GM18526 (cell line): ENCODE measurements around the gene UNC5CL.

Source experiments
- POLR2A ChIP-seq: IDR thresholded peaks from 3 replicates; pipeline ENCODE4 v1.6.1; 2011; ENCODE audit not compliant: insufficient read length; ENCODE audit errors: extremely low read depth

UNC5CL gene

GRCh38 chr6:41033776-41034175 is 5.2 kb downstream of the UNC5CL start:
- TF ChIP-seq POLR2A = no peak

GRCh38 chr6:41032830-41033229 is 6.2 kb downstream of the UNC5CL start:
- no peak for TF ChIP-seq POLR2A

- TF ChIP-seq POLR2A = no peak
Observed at GRCh38 chr6:41028561-41029412, 10.2 kb downstream of the UNC5CL start.

- TF ChIP-seq POLR2A = peak; percentile 59
Observed at GRCh38 chr6:41027799-41028560, 11.0 kb downstream of the UNC5CL start.

- TF ChIP-seq POLR2A = no peak
Observed at GRCh38 chr6:41027241-41027640, 11.8 kb downstream of the UNC5CL start.

- TF ChIP-seq POLR2A = no peak
Observed at GRCh38 chr6:41025966-41026530, 13.0 kb downstream of the UNC5CL start.

- TF ChIP-seq POLR2A = no peak
Observed at GRCh38 chr6:41023114-41023513, 15.9 kb downstream of the UNC5CL start.

GRCh38 chr6:41022294-41022693 is 16.7 kb downstream of the UNC5CL start:
- no peak for TF ChIP-seq POLR2A

- TF ChIP-seq POLR2A = no peak
Observed at GRCh38 chr6:41021832-41022231, 17.2 kb downstream of the UNC5CL start.

- no peak for TF ChIP-seq POLR2A
Observed at GRCh38 chr6:41017663-41018062, 21.4 kb downstream of the UNC5CL start.

GRCh38 chr6:41014780-41015179 is 24.2 kb downstream of the UNC5CL start:
- no peak for TF ChIP-seq POLR2A

GRCh38 chr6:41013466-41014153 is 25.4 kb downstream of the UNC5CL start:
- no peak for TF ChIP-seq POLR2A

GRCh38 chr6:41011673-41012072 is 27.3 kb downstream of the UNC5CL start:
- TF ChIP-seq POLR2A = no peak

GRCh38 chr6:41009669-41010068 is 29.4 kb downstream of the UNC5CL start:
- TF ChIP-seq POLR2A = no peak

GRCh38 chr6:41008011-41008410 is 31.0 kb downstream of the UNC5CL start:
- TF ChIP-seq POLR2A = no peak
